OCI-LY3 (cell line): Measurements from ENCODE around the gene KLHL40.

Source experiments
- EZH2phosphoT487 ChIP-seq: fragments of 200-600 bp; shearing (Covaris generic); IDR thresholded peaks from 2 replicates; pipeline ENCODE4 v1.6.1; 2018; ENCODE audit warnings: antibody characterized with exemption, mixed run types, low read depth
- TF ChIP-seq, protein P1 (sequence below): fragments of 200-600, 300-600 bp; sonication (generic); IDR thresholded peaks from 2 replicates; pipeline ENCODE4 v1.5.1; 2014; ENCODE audit warnings: antibody characterized with exemption, low read length, low read depth

DNA sequence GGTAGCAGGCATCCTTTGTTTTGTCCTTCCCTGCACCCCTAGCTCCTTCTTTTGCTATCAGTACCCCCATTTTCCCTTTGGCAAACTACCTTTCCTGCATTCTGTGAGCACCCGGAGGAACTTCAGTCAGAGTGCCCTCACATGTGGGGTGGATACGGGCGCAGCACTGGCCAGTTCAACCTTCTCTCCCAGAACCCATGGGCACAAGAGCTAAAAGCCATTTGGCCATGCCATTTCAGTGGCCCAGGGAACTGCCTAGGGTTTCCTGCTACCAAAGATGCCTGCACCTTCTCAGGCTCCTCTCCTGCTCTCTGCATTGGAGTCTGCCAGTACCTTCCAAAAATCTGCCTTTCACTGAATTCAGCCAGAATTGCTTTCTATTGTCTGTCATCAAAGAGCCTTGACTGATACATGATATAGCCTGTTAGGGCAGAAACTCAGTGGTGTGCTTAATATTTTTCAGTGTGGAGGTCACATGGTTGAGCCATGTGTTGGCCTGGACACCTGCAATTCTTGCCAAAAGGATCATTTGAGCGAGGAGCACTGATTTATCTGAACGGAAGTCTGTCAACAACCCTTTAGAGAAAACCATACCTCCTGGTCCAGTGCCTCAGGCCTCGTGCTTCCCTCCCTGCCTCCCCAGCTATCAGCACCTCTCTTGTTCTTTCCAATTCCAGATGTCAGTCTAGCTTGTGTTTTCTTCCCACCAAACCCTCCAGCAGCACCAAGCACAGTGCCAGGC lies 44.2 kb downstream of the KLHL40 start:
- TF ChIP-seq, protein P1, sequence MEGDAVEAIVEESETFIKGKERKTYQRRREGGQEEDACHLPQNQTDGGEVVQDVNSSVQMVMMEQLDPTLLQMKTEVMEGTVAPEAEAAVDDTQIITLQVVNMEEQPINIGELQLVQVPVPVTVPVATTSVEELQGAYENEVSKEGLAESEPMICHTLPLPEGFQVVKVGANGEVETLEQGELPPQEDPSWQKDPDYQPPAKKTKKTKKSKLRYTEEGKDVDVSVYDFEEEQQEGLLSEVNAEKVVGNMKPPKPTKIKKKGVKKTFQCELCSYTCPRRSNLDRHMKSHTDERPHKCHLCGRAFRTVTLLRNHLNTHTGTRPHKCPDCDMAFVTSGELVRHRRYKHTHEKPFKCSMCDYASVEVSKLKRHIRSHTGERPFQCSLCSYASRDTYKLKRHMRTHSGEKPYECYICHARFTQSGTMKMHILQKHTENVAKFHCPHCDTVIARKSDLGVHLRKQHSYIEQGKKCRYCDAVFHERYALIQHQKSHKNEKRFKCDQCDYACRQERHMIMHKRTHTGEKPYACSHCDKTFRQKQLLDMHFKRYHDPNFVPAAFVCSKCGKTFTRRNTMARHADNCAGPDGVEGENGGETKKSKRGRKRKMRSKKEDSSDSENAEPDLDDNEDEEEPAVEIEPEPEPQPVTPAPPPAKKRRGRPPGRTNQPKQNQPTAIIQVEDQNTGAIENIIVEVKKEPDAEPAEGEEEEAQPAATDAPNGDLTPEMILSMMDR = no peak
- TF ChIP-seq EZH2phosphoT487 = no peak
